ENCODE data around the gene NEK7. TPM values are rescaled to one million over a fixed set of nuclear protein-coding genes. Genes with fewer than 3 reads are reported as not detected.
"Not testable (repeated sequence)": the region's sequence is repeated elsewhere in the genome, so short reads cannot be mapped to it uniquely, and the experiment has no call there.

The NEK7 gene
- total RNA-seq, 2 experiments from 2014 or later = 14.9 to 25.6 TPM

DNA sequence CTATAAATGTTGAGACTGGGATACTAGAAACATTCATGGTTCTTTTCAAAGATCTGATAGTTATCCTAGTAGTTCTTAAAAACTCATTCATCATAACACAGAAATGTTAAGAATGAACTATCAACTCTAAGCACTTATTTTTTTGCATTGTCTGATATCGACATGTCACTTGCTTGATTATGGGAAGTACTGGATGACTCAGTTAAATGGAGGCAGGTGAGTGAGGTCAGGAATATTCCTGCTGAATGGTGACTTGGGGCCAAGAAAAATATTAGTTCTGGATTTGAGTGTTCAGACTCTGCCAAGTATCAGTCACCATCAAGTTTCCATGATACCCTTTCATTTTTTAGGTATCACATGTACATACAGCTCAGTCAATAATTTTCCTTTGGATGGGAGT, 63.6 kb downstream of the NEK7 start:
- no peak overlapping the region for H2AFZ ChIP-seq (ENCODE audit: low read length)
- no peaks in the 10 kb centered on the region for H4K20me1 ChIP-seq (ENCODE audit: insufficient read depth, low read length)
- no peak overlapping the region for H3K4me2 ChIP-seq (ENCODE audit: low read length)
- no peaks in the 10 kb centered on the region for H3K79me2 ChIP-seq (ENCODE audit: insufficient read depth, low read depth, low read length)
- H3K27ac ChIP-seq (ENCODE audit: low read depth, low read length, poor library complexity, severe bottlenecking) = no peak overlapping the region
- no peaks in the 10 kb centered on the region for H3K9me2 ChIP-seq (ENCODE audit: insufficient read depth, low read length)
- H3K36me3 ChIP-seq (ENCODE audit: insufficient read depth, low read length) = no peaks in the 10 kb centered on the region
- ChIA-PET CTCF (ENCODE audit: unreplicated experiment) (no interaction called here), POLR2A (interaction anchor here (0.5 kb wide), 1 partner anchor 43 kb away, joined by 3 read pairs; no protein-coding TSS in a partner anchor)
- intact Hi-C loops (cut with micrococcal nuclease; ENCODE audit: unreplicated experiment) = no loop called here
- TF ChIP-seq, protein P1, sequence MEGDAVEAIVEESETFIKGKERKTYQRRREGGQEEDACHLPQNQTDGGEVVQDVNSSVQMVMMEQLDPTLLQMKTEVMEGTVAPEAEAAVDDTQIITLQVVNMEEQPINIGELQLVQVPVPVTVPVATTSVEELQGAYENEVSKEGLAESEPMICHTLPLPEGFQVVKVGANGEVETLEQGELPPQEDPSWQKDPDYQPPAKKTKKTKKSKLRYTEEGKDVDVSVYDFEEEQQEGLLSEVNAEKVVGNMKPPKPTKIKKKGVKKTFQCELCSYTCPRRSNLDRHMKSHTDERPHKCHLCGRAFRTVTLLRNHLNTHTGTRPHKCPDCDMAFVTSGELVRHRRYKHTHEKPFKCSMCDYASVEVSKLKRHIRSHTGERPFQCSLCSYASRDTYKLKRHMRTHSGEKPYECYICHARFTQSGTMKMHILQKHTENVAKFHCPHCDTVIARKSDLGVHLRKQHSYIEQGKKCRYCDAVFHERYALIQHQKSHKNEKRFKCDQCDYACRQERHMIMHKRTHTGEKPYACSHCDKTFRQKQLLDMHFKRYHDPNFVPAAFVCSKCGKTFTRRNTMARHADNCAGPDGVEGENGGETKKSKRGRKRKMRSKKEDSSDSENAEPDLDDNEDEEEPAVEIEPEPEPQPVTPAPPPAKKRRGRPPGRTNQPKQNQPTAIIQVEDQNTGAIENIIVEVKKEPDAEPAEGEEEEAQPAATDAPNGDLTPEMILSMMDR (conservative IDR thresholded peaks at IDR 0.05; ENCODE audit: low read length) = no peak
- TF ChIP-seq EZH2phosphoT487 (IDR thresholded peaks at IDR 0.05; ENCODE audit: borderline replicate concordance, low read depth, low read length) = no peak
- no peaks in the 10 kb centered on the region for H3K9me3 ChIP-seq (ENCODE audit: low read length)
- no peak overlapping the region for H3K4me3 ChIP-seq (ENCODE audit: low read depth, low read length, poor library complexity, severe bottlenecking)
- no TSS peak for BruUV-seq (replicated peaks)
- H3K4me1 ChIP-seq (ENCODE audit: insufficient read depth, low read length, poor library complexity, severe bottlenecking) = no peaks in the 10 kb centered on the region
- no peak for DNase-seq (ENCODE audit: low spot score)

DNA sequence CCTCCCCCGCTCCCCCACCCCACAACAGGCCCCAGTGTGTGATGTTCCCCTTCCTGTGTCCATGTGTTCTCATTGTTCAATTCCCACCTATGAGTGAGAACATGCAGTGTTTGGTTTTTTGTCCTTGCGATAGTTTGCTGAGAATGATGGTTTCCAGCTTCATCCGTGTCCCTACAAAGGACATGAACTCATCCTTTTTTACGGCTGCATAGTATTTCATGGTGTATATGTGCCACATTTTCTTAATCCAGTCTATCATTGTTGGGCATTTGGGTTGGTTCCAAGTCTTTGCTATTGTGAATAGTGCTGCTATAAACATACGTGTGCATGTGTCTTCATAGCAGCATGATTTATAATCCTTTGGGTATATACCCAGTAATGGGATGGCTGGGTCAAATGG, 70.2 kb downstream of the NEK7 start:
- DNase-seq (ENCODE audit: low spot score); H3K4me3 ChIP-seq (ENCODE audit: low read depth, low read length, poor library complexity, severe bottlenecking); H3K4me1 ChIP-seq (ENCODE audit: insufficient read depth, low read length, poor library complexity, severe bottlenecking); H3K9me2 ChIP-seq (ENCODE audit: insufficient read depth, low read length); POLR2A ChIA-PET; CTCF ChIA-PET (ENCODE audit: unreplicated experiment); H3K27ac ChIP-seq (ENCODE audit: low read depth, low read length, poor library complexity, severe bottlenecking); H3K36me3 ChIP-seq (ENCODE audit: insufficient read depth, low read length); H3K4me2 ChIP-seq (ENCODE audit: low read length); H3K79me2 ChIP-seq (ENCODE audit: insufficient read depth, low read depth, low read length); intact Hi-C loops (cut with micrococcal nuclease; ENCODE audit: unreplicated experiment); BruUV-seq (replicated peaks); H3K9me3 ChIP-seq (ENCODE audit: low read length); H4K20me1 ChIP-seq (ENCODE audit: insufficient read depth, low read length); H2AFZ ChIP-seq (ENCODE audit: low read length): not testable (repeated sequence)

DNA sequence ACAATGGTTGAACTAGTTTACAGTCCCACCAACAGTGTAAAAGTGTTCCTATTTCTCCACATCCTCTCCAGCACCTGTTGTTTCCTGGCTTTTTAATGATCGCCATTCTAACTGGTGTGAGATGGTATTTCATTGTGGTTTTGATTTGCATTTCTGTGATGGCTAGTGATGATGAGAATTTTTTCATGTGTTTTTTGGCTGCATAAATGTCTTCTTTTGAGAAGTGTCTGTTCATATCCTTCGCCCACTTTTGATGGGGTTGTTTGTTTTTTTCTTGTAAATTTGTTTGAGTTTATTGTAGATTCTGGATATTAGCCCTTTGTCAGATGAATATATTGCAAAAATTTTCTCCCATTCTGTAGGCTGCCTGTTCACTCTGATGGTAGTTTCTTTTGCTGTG, 70.7 kb downstream of the NEK7 start:
- BruUV-seq (replicated peaks); H3K4me3 ChIP-seq (ENCODE audit: low read depth, low read length, poor library complexity, severe bottlenecking); POLR2A ChIA-PET; H3K36me3 ChIP-seq (ENCODE audit: insufficient read depth, low read length); H4K20me1 ChIP-seq (ENCODE audit: insufficient read depth, low read length); H3K79me2 ChIP-seq (ENCODE audit: insufficient read depth, low read depth, low read length); H3K9me3 ChIP-seq (ENCODE audit: low read length); H3K27ac ChIP-seq (ENCODE audit: low read depth, low read length, poor library complexity, severe bottlenecking); intact Hi-C loops (cut with micrococcal nuclease; ENCODE audit: unreplicated experiment); H3K4me1 ChIP-seq (ENCODE audit: insufficient read depth, low read length, poor library complexity, severe bottlenecking); DNase-seq (ENCODE audit: low spot score); H2AFZ ChIP-seq (ENCODE audit: low read length); H3K9me2 ChIP-seq (ENCODE audit: insufficient read depth, low read length); CTCF ChIA-PET (ENCODE audit: unreplicated experiment); H3K4me2 ChIP-seq (ENCODE audit: low read length): not testable (repeated sequence)

DNA sequence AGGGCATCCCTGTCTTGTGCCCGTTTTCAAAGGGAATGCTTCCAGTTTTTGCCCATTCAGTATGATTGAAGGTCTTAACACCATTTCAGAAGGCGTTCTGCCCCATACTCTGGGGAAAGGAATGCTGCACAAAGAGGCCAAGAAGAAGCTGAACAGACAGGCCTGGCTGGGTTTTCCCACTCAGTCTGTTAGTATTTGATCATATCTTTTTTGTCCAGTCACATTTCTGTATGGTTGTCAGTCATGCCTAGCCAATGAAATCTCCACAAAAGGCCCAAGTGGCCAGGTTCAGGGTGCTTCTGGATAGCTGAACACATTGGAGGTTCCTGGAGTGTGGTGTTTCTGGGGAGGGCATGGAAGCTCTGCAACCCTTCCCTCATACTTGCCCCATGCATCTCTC, 72.1 kb downstream of the NEK7 start:
- no peak for DNase-seq (ENCODE audit: low spot score)
- H3K9me2 ChIP-seq (ENCODE audit: insufficient read depth, low read length) = no peaks in the 10 kb centered on the region
- H4K20me1 ChIP-seq (ENCODE audit: insufficient read depth, low read length) = no peaks in the 10 kb centered on the region
- H3K27ac ChIP-seq (ENCODE audit: low read depth, low read length, poor library complexity, severe bottlenecking) = no peak overlapping the region
- H3K4me2 ChIP-seq (ENCODE audit: low read length) = no peak overlapping the region
- H3K79me2 ChIP-seq (ENCODE audit: insufficient read depth, low read depth, low read length) = no peaks in the 10 kb centered on the region
- H3K4me1 ChIP-seq (ENCODE audit: insufficient read depth, low read length, poor library complexity, severe bottlenecking) = peaks cover 4% of the 10 kb centered on the region
- ChIA-PET CTCF (ENCODE audit: unreplicated experiment) (no interaction called here), POLR2A (no interaction called here)
- no peak overlapping the region for H3K4me3 ChIP-seq (ENCODE audit: low read depth, low read length, poor library complexity, severe bottlenecking)
- no peak for TF ChIP-seq EZH2phosphoT487 (IDR thresholded peaks at IDR 0.05; ENCODE audit: borderline replicate concordance, low read depth, low read length)
- TF ChIP-seq, protein P1 (conservative IDR thresholded peaks at IDR 0.05; ENCODE audit: low read length) = no peak
- H2AFZ ChIP-seq (ENCODE audit: low read length) = no peak overlapping the region
- intact Hi-C loops (cut with micrococcal nuclease; ENCODE audit: unreplicated experiment) = no loop called here
- BruUV-seq (replicated peaks) = no TSS peak
- H3K36me3 ChIP-seq (ENCODE audit: insufficient read depth, low read length) = no peaks in the 10 kb centered on the region
- no peaks in the 10 kb centered on the region for H3K9me3 ChIP-seq (ENCODE audit: low read length)

Measured in OCI-LY7 (cell line).